Hematopoietic multipotent progenitor cell treated with erythropoietin and hydrocortisone succinate and interleukin-3 and kit ligand, for 4 days (in vitro differentiated cells): Measurements from ENCODE around the gene PIK3CA.
A peak's percentile ranks its signal among the peaks of the same experiment; 100 is the strongest.

Experiments used
- DNase-seq: peaks from one replicate; pipeline ENCODE4 v3.0.0-alpha.2; 2015

Gene PIK3CA

DNA sequence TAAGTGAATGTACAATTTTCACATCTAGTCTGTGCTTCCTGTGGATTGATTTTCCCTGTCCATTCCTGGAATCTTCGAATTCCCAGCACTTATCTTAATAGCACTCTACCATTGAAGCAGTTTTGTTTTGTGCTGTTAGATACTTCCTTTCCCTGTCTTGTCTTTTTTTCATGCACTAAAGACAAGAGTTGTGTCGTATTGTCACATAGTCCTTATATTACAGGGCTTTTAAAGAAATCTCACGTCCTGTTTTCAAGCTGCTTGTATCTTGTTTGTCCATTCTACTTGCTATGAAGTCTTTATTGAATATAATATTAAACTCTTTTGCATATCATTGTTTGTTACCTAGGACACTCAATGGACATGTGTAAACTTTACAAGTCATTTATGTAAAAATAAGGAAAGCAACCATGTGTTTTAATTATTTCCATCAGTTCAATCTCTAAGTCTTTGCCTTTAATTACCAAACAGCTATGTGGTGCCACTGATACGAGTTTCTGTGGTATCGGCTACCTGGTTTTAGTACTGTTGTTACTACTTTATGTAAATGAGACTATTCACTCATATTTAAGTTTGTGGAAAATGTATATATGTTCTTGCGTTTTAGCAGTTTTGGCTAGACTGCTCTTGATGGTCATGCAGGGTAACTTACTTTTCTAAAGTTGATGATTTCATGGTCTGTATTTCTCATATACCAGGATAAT, 10.3 kb downstream of the PIK3CA start:
- DNase-seq, result no peak

DNA sequence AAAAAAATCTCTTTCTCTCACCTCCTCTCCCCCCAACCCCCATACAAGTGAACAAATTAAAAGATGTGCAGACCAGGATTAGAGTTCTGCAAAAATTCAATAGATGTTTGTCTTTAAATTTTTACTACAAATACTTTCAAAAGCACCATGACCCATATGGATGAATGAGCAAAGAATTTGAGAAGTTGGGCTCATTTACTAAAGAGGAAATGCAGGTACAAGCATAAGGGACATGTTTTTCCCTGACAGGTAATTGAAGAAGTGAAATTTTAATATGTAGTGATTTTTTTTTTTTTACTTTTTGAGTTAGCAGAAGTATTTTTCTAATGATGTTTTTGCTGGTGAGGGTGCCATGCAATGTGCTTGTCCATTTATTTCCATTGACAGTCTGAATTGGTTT, 15.3 kb downstream of the PIK3CA start:
- no peak for DNase-seq

DNA sequence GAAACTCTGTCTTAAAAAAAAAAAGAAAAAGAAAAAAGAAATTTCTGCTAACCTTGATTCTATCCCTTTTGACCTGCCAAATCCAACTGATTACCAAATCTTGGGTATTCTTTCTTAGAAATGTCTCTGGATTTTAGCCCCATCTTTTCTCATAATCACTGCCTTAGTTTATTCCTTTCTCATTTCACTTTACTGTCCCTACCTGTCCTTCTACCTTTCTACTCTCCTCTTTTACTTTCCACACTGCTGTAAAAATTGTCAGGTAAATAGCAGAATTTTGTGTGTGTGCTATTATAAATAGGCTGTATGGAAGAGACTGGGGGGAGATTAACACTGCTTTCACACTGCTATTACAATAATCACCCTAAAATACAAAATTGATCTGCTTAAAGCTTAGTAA, 16.7 kb downstream of the PIK3CA start:
- no peak for DNase-seq

DNA sequence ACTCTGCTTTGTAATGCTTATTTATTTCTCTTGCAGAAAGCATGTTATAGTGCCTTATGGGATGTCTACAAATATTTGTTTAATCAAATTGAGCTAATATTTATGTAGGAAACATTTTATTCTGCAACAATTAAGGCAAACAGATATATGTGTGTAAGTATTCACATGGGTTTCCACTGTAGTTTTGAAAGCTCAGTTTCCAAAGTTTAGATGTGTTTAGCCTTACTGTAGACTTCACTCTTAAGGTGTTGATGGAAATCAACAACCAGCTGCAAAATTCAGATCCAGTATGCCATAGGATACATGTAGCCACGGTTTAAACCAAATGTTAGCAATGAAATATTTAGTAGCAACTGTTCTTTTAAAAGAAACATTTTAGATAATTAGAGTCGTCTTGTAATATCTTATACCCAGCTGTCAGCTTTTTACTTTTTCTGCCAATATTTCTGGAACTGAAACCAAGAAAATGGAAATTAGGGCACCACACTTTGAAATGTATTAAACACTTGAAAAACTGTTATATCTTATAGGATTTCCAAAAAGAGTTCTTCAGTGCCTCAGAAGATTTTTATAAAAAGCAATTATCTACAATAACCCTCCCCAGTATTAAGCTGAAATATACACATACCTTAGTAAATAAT, 18.5 kb downstream of the PIK3CA start:
- no peak for DNase-seq

DNA sequence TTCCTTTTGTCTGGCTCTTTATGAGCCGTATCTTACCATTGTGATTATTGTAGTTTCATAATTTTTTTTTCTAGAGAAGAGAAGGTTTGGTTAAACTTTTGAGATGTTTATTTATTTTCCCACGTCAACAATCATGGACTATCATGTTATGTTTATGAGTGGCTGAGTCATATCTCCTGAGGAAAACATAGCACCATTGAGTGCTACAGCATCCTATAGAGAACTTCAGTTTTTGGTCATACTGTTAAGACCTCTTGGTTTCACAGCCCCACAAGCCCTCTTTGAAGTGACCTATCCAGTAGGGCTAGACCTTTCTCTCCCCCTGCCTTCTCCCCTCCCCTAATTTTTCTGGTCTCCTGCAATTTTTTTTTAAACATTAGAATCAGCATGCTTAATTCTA, 20.8 kb downstream of the PIK3CA start:
- no peak for DNase-seq

DNA sequence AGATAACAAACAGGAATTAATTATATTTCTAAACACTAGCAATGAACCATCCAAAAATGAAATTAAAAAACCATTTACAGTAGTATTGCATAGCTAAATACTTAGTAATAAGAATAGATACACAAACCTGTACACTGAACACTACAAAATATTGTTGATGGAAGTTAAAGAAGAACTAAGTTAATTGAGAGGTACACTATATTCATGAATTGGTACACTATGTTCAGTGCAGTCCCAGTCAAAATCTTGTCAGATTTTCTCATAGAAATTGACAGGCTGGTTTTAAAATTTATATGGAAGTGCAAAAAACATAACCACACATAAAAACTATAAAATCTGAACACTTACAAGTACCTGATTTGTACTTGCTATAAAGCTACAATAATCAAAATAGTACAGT, 24.4 kb downstream of the PIK3CA start:
- no peak for DNase-seq

DNA sequence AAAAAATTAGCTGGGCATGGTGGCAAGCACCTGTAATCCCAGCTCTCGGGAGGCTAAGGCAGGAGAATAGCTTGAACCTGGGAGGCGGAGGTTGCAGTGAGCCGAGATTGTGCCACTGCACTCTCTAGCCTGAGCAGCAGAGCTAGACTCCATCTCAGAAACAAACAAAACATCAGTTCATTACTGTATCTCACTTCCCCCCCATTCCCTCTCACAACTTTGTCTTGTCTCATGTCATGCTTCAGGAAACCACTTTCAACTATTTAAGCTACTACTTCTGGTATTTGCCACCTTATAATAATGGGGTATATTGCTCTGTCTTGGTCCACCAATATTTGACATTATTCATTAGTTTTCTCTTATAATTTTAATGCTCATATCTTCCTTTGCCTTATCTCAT, 26.2 kb downstream of the PIK3CA start:
- no peak for DNase-seq

DNA sequence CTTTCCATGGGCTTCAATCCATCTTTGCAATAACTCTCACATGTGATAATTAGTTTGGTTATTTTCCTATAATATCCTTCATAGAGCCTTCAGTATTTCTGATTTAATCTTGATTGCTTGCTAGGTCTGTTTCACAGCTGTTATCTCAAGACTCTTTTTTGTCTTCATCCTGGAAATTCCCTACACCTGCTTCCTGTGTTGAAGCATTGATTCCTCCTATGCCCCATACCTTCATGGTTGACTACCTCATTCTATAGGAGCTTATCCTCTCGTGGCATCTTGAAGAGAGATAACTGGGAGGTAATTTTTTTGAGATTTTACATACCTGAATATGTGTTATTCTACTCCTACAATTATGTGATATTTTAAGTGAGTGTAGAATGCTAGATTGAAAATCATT, 26.7 kb downstream of the PIK3CA start:
- DNase-seq, result no peak

DNA sequence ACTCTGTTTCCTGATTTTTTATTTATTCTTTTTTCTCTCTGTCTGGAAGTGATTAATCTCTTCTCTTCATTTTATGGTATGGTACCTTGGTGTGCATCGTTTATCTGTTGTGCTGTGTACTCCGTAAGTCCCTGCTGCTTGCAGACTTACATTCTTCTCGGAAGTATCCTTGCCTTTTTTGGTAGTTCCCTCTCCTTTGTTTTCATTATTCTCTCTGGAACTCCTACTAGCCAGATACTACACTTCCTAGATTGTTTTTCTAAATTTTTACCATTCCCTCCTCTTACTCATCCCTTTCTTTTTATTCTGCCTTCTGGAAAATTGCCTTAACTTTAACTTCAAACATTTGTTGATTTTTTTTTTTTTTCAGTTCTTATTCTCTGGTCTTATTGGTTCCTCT, 27.2 kb downstream of the PIK3CA start:
- no peak for DNase-seq

DNA sequence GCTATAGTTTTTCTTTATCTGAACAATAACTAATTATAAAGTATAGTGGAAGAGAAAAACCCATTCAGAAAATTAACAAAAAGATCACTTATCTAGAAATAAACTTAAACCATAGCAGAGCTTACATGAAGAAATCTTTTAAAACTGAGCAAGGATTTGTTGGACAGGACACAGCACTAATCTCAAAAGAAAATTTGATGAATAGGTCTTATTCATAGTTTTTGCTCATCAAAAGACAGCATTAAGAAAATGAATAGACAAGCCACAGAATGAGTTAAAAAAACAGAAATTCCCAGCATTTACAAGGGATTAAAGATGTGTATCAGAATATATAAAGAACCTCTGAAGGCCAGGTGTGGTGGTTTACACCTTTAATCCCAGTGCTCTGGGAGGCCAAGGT, 29.5 kb downstream of the PIK3CA start:
- DNase-seq, result no peak

DNA sequence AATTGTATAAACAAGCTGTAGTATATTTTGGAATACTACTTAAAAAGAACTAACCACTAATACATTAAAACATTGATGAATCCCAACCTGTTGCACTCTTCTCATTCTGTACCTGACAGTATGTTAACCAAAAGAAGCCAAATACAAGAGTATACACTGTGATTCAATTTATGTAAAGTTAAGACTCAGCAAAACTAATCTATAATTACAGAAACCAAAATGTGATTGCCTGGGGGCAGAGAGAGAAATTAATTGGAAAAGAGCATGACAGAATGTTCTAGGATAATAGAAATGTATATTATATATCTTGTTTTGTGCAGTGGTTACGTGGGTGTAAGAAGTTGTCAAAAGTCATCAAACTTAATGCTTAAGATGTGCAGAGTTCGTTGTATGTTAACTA, 31.1 kb downstream of the PIK3CA start:
- no peak for DNase-seq

DNA sequence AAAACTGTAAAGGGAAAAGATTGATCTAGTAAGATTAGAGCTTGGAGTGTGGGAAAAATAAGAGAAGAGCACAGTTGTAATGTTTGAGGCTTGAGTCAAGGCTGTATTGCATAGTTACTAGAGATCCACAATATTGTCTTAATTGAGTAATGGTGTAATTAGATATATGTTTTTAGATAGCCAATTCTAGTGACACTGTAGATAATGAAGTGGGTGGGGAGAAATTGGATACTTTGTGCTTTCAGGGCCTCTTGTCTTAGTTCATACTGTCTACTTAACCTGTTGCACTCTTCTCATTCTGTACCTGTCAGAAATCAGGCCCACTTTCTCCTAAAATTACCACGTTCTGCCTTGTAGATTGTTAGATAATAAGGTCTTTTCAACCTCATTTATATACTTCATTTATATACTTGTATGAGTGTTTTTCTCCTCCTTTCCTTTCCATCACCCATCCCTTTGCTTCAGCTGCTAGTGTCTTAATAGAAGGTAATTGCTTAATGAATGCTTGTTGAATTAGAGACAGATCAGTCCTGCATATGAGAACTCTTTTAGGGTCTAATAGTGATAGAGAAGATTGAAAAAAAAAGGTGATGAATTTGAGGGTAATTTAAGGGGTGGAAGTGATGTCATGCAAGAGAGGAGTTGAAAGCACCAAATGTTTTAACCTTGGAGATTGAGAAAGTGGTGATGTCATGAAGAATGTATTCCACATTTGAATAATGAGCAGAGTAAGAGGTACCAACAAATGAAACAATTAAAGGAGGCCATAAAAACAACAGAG, 32.0 kb downstream of the PIK3CA start:
- no peak for DNase-seq

DNA sequence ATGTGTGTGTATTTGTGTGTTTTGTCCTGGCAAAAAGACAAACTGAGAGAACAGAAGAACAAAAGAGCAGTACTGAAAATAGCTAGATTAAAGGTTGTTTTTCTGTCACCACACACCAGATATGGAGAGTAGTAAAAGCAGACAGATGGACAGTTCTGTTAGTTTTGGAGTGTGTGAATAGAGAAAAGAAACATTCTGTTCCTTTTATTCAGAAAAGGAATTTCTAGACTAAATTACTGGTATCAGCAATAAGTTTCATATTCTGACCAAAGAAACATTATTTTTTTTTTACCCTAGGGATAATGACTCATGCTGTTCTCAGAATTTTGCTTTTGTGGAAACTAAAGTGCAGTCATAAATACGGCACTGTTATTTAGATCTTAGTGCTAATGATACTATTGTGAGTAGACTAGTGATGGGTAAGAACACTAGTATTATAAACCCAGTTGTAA, 32.9 kb downstream of the PIK3CA start:
- DNase-seq, result peak; percentile 52

DNA sequence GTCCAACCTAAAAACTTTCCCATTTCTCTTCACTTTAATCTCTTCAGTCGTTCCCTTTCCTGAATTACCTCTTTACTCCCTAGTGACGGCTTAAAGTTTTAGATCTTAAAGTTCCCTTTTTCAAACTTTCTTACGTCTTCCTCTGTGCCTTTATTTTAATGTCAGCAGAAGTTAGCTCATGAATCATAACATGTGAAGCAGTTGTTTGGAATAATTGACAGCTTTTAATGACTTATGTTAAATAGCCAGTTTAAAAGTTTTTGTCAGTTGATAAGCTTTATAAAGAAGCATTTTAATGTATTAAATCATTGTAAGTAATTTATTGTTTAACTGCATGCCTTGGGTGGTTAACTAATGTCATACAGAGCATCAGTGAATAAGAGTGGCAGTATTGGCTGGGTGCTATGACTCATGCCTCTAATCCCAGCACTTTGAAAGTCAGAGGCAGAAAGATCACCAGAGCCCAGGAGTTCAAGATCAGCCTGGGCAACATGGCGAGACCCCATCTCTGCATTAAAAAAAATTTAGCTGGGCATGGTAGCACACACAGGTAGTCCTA, 33.9 kb downstream of the PIK3CA start:
- DNase-seq, result peak; percentile 44

DNA sequence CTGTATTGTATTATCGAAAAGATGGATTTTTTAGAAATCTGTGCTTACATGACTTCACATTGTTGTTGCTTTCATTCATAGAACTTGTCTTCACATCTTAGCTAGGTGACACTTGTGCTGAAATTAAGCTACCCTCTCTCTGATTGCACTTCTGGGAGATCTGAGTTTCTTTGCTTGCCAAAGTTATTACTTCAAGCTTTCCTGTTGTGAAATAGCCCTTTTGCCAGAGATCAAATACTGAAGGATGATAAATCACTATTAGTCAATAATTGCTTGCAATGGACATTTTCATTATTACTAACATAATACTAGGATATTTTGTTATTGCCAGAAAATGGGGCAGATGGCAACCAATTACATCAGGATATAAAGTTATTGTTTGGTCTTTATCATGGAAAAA, 34.7 kb downstream of the PIK3CA start:
- no peak for DNase-seq

DNA sequence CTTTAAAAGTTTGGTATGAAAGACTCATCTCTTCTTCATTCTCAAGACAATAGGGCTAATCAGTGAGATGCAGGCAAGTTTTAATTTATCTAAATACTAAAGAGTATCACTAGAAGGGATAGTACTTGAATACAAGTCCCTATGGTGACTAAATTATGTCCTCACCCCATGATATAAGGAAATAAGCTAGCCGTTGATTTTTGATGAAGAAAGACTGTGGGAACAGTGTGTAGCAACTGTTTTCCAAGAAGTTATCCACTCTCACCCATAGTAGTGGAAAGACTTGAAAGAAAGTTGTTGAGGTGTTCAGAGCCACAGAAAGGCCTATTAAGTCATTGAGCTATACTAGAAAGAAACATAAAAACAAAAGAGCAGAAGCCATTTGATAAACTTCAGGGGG, 36.7 kb downstream of the PIK3CA start:
- DNase-seq, result peak; percentile 17

DNA sequence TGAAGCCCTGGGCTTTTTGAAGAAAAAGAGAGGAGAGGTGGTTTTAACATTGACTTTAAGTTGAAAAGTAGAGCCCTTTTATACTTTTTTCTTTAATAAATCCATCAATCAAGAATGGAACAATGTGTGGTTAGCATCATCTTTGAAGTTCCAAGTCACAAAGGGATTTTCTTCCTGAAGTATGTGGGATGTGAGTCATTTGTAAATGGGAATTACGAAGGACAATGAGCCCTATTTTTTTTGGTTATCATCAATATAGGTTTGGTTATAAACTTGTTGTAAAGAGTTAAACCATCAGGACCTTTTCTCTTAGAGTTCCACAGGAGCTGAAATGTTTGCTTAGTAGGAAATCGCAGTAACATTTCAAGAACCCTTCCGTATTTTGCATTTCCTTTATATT, 38.3 kb downstream of the PIK3CA start:
- no peak for DNase-seq

DNA sequence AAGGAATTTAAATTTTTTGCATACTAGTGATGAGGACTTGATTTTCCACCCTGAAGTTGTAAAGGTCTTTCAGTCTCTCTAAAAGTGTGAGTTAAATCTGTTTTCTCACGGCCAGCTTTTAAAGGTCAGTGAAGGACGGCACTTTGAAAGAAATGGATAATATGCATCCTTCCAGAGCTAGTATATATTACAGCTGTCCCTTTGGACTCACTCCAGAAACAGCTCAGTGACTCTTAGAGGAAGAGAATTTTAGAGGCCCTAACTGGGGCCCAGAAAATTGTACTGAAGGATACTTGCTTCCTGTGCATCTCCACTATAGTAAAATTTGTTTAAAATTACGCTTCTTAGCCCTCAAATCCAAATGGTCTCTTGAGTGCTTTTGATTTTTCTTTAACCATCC, 41.6 kb downstream of the PIK3CA start:
- no peak for DNase-seq

DNA sequence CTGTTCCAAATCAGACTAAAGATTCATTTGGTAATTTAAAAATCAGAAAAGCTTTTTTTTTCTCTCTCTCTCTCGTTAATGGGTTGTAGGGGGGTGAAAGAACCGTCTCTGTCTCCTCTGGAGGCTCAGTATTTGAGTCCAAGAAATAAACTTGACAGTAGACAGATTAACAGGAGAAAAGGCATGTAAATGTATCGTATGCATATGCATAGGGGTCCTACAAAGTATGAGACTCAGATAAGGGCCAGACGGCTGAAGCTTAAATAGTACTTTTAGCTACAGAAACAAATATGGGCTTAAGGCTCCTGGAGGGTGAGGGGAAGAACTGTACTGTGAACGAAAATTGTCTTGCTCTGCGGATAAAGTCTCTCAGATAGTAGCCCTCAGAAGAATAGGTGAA, 42.4 kb downstream of the PIK3CA start:
- DNase-seq, result no peak

DNA sequence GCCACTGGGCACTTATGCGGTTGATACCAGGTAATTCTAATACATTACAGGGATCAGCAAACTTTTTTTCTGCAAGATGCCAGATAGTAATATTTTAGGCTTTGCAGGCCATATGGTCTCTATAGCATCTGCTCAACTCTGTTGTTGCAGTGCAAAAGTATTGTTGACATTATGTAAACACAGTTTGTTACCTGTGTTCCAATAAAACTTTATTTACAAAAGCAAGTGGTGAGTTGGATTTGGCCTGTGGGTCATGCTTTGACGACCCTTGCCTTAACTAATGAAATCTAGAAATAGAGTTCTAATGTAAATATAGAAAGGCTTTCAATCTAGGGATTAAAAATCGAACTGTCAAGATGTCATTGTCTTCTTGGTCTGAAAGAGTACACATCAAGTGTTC, 44.4 kb downstream of the PIK3CA start:
- DNase-seq, result no peak

DNA sequence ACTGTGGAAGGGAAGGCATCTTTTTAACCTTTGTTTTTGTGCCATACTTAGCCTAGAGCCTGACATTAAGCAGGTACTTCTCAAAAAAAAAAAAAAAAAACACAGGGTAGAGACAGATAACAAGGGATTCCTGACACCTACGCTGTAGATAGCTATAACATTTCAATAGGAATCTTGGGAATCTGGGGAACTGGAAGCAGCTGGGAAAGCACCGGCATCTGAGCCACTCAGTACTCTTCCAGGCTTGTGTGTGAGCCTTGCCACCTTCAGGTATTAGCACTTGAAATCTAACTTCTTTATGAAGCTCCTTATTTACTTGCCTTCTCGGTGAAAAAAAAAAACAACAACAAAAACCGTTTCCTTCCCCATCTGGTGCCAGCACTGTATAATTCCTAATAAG, 46.8 kb downstream of the PIK3CA start:
- no peak for DNase-seq

DNA sequence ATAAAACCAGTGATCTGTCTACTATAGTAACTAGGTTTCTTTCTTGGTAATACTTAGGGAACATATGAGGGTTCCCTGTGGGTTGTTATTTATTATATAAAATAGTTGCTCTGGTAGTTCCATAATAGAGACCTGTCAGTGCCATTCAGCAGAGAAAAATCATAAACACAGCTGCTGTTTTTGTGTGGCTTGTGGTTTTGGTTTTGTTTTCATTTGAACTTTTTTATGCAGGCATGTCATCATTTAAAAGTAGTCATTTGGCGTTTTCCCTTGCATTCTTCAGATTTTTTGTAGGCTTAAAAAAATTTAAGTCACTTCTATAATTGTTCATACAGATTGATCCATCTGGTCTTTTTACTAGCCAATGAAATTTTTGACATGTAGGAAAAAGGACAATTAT, 47.9 kb downstream of the PIK3CA start:
- DNase-seq, result peak; percentile 55

DNA sequence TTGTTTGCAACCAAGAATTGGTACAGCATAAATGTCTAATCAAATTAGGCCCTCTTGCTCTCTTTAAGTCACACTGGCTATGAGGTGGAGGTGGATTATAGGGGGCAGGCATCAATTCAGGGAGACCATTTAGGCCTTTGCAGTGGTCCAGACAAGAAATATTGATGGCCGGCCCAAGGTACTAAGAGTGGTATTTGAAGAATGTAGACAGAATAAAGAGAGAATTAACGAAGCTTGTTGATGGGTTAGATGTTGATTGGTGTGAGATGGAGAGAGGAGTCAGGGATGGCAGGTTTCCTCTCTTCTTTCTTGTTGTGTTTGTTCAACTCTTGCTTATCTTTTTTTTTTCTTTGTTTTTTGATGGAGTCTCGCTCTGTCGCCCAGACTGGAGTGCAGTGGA, 48.5 kb downstream of the PIK3CA start:
- DNase-seq, result no peak

DNA sequence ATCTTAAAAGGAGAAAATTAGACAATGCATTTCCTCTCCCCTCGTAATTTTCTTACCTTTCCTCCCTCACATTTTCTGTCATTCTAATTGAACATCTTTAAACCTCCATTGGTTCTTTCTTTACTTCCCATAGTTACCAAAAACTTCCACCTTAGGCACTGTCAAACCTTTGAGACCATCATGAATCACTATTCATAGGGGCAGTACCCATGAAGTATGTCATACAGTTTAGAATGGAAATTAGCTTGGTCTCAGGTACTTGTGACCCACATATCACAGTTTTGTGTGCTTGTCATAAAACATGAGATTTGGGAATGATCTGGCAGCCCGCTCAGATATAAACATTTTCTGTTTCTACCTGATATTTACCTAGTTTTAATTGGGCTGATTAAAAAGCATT, 52.6 kb downstream of the PIK3CA start:
- DNase-seq, result no peak
